ENCODE measurements around the gene FNIP2.
"Not testable (repeated sequence)": the region's sequence is repeated elsewhere in the genome, so short reads cannot be mapped to it uniquely, and the experiment has no call there.

FNIP2 gene

DNA sequence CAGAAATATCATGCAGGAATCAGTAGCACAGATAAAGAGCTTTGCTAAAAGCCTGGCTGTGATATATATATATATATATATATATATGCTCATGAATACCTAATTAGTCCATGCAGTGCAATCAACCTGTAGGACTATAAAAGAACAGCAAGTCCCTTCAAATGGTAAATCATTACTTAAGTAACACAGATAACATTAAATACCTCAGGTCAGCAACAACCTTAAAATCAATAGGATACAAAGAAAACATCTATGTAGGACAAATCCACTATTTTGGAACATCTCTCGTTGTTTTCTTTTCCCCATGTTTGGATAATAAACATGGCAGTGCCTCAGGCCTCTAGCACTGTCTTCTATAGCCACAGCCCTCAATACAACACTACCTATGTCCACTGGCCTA, 106.6 kb downstream of the FNIP2 start:
- DNase-seq: no peak

DNA sequence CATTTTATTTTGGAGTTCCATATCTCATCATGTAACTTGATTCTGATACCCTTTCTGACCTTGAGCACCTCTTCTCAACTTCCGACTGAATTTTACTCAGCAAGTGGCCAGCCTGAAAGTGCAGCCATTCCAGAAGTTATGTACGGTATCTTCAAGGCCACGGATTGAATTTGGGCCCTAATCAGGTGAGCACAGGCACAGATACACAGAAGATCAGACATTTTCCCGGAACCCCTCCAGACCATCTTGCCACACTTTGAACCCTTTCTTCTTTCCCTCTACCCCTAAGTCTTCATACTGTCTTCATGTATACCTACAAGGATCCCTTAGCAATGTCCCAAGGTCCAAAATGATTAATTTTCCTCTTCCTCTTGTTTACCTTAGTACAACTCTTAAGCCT, 108.2 kb downstream of the FNIP2 start:
- no peak for DNase-seq

DNA sequence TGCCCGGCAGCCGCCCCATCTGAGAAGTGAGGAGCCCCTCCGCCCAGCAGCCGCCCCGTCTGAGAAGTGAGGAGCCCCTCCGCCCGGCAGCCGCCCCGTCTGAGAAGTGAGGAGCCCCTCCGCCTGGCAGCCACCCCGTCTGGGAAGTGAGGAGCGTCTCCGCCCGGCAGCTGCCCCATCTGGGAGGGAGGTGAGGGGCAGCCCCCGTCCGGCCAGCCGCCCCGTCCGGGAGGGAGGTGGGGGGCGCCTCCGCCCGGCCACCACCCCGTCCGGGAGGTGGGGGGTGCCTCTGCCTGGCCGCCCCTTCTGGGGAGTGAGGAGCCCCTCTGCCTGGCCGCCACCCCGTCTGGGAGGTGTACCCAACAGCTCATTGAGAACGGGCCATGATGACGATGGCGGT, 113.3 kb downstream of the FNIP2 start:
- not testable (repeated sequence) for DNase-seq

DNA sequence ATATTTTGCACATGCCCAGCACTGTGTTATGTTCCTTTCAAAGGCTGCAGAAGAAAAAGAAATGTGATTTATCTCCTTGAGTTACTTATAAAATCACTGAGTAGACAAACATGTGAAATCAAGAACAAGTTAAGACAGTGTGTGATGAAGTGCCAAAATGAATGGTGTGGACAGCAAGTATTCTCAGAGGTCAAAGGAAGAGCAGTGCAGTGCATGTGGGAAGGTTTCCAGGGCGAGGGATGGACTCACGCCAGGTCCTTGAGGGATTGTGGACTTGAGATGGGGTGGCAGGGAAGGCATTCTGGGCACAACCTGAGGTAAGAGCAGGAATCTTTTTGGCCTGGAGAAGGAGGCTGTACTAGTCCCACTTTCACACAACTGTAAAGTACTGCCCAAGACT, 115.5 kb downstream of the FNIP2 start:
- no peak for DNase-seq

DNA sequence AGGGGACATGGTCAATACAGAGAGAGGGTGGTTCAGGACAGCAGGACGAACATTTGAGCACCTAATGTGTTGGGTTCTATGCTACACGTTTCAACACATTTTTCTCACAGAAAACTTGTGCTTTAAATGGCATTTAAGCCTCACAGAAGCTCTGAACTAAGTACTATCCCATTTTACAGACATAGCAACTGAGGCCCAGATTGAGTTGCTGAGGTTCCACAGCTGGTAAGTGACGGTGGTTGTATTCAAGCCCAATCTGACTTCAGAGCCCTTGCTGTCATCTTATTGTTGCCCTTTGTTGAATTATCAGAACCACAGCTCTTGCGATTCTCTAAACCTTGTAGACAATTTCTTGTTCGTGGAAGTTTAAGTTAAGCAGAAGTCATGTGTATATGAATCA, 116.7 kb downstream of the FNIP2 start:
- no peak for DNase-seq

DNA sequence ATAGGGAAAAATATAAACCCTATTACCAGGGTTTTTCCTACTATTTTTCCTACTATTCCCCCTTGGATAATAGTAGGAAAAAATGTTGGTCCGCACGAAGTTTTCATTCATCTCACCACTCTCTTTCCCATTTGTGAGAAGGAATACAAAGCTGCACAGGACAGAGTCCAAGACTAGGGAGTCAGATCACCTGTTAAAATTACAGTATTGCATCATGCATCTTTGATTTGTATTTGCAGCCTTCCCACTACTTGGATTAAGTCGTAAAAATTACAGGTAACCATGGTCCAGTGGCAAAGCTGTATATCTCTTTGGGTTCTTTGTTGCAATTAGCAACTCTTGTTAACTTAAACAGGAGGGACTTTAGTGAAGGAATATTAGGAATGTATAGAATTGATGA, 121.5 kb downstream of the FNIP2 start:
- no peak for DNase-seq

DNA sequence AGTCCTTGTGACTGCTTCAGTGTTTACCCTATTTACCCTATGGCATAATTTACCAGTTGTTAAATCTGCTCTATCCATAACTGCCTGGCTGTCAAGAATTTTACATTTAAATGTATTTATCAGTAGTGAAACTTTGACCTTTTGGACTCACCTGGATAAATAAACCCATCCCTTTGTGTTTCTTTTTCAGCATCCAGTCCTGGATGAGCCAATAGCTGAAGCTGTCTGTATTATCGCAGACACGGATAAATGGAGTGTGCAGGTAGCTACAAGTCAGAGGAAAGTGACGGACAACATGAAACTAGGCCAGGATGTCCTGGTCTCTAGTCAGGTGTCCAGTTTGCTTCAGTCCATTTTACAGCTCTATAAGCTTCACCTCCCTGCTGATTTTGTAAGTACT, 122.4 kb downstream of the FNIP2 start:
- DNase-seq: no peak

DNA sequence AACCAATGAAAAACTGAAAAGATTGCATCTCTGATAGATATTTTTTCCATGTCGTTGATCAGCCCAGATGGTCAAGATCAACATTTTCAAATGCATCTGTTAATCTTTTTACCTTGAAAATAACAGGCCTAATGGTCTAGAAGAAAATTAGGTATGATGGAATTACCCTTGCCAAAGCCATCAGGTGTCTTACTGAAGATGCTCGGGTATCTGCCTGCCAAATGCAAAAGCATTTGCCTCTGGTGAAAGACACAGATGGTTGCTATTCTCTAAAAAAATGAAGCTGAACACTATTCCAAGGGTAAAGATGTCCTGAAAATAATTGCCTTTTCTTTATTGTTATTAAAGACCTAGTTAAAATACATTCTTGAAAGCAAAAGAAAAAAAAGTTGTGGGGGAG, 126.0 kb downstream of the FNIP2 start:
- DNase-seq: no peak

DNA sequence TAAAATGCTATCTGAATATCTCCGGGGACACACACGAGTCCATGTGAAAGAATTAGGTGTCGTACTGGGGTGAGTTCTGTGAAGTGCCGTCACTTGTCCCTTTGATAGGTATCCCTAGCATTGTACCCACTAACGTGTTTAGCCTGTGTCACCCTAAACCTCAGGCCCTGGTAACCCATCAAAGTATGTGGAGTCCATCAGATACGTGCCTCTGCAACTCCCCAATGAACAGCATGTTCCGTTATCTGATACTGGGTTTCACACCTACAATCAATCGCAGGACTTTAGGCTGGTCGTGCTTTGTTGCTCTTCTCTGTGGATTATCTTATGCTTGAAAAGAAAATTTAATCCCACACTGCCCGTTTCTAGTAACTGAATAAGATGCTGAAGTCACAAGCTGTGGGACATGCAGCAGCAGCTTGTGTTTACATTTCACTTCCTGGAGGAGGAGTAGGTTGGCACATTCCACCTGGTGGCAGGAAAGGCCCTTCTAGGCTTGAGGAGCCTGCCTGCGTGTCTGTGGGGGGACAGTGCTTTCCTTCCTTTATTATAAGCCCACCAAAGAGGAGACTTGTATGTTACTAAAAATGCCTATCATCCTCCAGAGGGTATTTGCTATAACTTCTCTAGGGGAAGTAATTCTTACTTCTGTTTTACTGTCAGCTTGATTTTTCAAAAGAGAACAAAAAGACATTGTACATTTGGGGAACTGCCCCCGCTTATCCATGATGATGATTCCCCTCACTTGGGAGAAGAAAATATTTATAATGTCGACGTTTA, 127.2 kb downstream of the FNIP2 start:
- DNase-seq: no peak

DNA sequence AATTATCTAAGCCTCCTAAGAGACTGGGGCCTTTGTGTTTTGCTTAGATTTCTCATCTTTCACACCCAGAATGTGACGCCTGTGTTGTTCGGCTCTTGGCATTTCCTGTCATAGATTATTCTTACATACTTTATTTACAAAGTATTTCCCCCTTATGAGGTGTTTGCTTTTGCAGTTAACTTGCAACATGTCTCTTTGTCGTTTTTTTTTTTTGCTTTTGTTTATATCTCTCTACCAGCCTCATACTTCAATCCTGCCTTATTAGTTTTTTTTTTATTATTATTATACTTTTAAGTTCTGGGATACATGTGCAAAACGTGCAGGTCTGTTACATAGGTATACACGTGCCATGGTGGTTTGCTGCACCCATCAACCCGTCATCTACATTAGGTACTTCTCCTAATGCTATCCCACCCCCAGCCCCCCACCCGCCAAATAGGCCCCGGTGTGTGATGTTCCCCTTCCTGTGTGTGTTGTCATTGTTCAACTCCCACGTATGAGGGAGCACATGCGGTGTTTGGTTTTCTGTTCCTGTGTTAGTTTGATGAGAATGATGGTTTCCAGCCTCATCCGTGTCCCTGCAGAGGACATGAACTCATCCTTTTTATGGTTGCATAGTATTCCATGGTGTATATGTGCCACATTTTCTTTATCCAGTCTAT, 127.9 kb downstream of the FNIP2 start:
- DNase-seq: not testable (repeated sequence)

DNA sequence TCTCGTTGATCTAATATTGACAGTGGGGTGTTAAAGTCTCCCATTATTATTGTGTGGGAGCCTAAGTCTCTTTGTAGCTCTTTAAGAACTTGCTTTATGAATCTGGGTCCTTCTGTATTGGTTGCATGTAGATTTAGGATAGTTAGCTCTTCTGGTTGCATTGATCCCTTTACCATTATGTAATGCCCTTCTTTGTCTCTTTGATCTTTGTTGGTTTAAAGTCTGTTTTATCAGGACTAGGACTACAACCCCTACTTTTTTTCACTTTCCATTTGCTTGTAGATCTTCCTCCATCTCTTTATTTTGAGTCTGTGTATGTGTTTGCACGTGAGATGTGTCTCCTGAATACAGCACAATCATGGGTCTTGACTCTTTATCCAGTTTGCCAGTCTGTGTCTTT, 131.6 kb downstream of the FNIP2 start:
- DNase-seq: not testable (repeated sequence)

DNA sequence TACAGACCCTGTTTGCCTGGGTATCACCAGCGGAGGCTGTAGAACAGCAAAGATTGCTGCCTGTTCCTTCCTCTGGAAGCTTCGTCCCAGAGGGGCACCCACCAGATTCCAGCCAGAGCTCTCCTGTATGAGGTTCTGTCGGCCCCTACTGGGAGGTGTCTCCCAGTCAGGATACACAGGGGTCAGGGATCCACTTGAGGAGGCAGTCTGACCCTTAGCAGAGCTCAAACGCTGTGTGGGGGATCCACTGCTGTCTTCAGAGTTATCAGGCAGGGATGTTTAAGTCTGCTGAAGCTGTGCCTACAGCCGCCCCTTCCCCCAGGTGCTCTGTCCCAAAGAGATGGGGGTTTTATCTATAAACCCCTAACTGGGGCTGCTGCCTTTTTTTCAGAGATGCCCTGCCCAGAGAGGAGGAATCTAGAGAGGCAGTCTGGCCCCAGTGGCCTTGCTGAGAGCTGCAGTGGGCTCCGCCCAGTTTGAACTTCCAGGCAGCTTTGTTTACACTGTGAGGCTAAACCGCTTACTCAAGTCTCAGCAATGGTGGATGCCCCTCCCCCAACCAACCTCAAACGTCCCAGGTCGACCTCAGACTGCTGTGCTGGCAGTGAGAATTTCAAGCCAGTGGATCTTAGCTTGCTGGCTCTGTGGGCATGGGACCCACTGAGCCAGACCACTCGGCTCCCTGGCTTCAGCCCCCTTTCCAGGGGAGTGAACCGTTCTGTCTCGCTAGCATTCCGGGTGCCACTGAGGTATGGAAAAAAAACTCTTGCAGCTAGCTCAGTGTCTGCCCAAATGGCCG, 133.7 kb downstream of the FNIP2 start:
- DNase-seq: peak; percentile 56

DNA sequence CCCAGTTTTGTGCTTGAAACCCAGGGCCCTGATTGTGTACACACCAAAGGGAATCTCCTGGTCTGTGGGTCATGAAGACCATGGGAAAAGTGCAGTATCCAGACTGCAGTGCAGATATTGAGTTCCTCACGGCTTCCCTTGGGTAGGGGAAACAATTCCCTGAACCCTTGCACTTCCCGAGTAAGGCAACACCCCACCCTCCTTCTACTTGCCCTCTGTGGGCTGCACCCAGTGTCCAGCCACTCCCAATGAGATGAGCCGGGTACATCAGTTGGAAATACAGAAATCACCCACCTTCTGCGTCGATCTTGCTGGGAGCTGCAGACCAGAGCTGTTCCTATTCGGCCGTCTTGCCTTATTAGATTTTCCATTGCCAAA, 134.2 kb downstream of the FNIP2 start:
- DNase-seq: no peak

DNA sequence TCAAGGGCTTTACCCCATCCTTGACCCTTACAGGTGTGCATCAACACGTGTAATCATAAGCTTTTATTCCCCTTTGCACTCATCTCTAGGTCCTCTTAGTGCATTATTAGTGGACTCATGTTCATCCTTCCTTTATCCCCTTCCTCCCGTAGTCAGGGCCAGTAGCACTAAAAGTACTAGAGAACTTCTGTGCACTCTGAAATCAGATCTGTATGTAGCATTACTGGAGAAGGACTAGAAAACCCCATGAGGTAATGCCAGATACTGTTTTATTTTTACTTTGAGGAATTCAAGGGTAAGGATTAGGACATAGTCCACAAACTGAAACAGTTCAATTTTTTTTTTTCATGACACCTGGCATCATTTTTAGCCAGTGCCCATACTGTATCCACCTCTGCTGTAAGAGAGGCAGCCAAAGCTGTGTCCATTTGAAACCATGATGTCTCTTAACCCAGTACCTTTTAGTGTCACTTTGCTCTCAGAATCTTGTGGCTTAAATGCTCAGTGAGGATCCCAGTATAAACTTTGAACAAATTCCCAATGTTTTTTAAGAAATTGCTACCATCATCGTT, 134.7 kb downstream of the FNIP2 start:
- DNase-seq: no peak

DNA sequence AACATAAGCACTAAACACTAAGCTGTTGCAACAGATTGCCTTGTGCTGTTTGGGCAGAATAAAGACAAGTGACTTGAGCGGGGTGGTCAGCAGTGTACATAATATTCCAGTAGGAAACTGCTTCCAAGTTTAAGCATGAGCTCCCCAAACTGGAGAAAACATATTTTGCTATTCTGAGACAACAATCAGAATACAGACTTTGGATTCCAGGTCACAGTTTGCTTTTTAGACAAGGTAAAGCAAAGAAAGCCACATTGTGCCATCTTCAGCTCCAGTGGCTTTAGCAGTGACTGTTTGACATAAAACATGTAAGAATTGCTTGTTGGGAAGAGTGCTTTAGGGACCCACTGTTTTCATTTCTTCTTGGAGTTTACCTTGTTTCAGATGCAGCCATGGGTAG, 136.0 kb downstream of the FNIP2 start:
- no peak for DNase-seq

DNA sequence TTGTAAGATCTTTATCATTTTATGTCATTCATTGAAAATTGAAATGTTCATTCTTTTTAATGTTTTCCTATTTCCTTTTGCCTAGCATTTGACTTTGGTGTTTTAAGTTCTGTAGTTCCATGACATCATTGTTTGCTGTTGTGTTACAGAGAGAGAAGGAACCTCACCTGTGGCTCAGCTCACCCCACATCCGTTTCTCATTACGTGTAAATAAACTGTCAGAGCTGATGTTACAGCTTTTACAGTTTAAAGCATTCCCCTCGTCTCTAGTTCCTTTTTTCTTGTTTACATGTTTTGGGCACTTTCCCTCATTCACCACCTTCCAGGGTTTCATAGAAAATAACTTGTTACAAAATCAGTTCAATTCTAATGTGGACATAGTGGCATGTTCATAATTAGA, 137.2 kb downstream of the FNIP2 start:
- DNase-seq: peak; percentile 50

DNA sequence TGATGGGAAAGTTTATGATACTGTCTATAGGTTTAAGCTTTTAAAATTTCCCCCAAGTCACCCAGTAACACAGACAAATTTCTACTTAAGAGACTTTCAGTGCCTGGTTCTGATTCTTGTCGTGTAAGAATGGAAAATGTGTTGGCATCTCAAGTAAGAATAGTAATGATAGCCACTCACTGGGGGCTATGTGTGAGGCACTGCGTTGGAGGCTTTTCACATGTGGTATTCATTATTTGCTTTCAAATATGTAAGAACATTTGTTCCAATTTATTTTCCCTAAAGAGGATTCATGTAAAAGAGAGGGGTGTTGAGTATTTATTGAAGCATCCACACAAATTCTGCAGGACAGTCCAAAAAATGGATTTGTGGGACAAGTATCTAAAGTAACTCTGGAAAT, 143.6 kb downstream of the FNIP2 start:
- DNase-seq: no peak

DNA sequence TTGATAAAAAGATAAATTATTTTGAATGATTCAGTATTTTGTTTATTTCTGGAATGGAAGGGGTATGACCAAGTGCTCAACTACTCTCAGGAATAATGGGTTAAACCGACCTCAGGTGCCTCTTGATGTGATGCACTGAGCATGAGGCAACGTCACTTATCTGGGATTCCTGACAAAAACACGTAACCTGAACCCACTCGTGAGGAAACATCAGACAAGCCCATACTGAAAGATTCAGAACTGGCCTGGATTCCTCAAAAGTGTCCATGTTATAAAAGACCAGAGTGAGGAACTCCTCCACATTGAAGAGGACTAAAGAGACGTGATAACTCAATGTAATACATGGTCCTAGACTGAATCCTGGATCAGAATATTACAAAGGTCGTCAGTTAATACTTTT, 144.0 kb downstream of the FNIP2 start:
- no peak for DNase-seq

DNA sequence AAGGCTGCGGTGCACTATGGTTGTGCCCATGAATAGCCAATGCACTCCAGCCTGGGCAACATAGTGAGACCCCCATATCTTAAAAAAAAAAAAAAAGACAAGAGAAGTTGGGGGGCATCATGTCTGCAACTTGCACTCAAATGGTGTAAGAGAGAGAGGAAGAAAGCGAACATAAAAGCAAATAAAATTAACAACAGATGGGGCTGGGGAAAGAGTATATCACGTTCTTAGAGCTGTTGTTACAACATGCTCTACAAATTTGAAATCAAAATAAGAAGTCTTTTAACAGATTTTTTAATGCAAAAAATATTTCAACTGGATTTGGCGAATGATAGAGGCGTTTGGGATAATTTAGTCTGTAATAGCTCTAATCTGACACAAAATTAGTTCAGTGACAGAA, 144.9 kb downstream of the FNIP2 start:
- no peak for DNase-seq

DNA sequence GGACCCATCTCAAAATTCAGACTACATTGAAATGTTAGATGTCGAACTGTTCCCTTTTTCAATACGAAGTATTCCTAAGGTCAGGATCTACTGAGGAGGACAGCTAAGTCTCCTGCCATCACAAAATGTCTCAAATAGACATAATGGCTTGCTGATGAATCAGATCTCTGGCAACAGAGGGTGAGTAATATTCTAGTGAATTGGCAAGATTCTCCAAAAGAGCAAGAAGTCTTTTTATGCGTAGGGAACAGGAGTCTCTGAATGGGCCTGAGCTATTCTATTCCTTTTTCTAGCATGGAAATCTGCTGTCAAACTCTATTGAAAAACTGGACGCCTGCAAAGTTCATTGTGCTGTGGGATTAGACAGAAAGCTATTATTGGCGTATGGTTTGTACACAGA, 145.4 kb downstream of the FNIP2 start:
- DNase-seq: no peak

DNA sequence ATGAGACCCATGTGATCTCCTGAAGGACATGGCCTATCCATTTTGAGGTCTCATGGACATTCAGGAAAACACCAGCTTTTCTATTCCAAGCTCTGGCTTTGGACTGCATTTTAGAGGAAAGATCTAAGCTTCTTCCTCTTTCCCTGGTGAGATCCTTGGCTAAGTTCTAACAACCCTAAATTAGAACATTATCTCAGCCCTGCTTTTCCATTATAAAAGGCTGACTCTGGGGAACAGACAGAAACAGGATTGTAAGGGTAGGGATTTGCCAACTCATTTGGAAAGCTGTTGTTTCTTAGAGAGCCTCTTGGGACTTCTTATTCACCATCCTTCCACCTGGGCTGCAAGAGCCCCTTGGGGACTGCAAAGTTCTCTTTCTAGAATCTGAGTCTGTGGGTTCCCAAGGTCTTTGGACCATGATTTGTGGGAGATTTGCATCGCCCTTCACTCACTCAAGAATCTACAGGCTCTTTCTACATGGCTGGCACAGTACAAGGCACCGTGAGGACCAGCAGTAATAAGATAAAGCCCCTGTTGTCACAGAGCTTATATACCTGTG, 146.9 kb downstream of the FNIP2 start:
- no peak for DNase-seq

DNA sequence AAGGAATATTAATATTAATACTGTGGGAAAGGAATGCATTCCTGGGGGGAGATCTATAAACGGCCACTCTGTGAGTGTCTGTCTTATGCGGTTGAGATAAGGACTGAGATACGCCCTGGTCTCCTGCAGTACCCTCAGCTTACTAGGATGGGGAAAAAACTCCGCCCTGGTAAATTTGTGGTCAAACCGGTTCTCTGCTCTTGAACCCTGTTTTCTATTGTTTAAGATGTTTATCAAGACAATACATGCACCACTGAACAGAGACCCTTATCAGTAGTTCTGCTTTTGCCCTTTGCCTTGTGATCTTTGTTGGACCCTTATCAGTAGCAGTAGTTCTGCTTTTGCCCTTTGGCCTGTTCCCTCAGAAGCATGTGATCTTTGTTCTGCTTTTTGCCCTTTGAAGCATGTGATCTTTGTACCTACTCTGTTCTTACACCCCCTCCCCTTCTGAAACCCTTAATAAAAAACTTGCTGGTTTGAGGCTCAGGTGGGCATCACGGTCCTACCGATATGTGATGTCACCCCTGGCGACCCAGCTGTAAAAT, 151.7 kb downstream of the FNIP2 start:
- DNase-seq: not testable (repeated sequence)

DNA sequence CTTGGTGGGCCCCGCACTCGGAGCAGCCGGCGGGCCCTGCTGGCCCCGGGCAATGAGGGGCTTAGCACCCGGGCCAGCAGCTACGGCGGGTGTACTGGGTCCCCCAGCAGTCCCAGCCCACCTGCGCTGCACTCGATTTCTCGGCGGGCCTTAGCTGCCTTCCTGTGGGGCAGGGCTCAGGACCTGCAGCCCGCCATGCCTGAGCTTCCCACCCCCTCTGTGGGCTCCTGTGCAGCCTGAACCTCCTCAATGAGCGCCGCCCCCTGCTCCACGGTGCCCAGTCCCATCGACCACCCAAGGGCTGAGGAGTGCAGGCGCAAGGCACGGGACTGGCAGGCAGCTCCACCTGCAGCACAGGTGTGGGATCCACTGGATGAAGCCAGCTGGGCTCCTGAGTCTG, 158.9 kb downstream of the FNIP2 start:
- DNase-seq: not testable (repeated sequence)

All from activated CD4-positive, alpha-beta T cell treated with anti-CD3 and anti-CD28 coated beads, Interleukin-10, Interleukin-2, amounts not matched to agents 100 ng/mL and 50 ng/mL, durations not matched to agents 16 hours and 8 hours (primary cell).